ENCODE results near the gene PEMT.

GRCh38 chr17:17514361-17514992, 77.0 kb downstream of the PEMT start:
- TF ChIP-seq CTCF (conservative IDR thresholded peaks at IDR 0.05 in 1 of 2, IDR thresholded peaks at IDR 0.05 in 1 of 2; ENCODE audit: low read depth in 1 of 2, low read length in 2 of 2) (no peak), EZH2 (IDR thresholded peaks at IDR 0.05; ENCODE audit: low read length, missing control alignments) (no peak)

Measured in fibroblast of lung (primary cell).